Hepatic stellate cell (primary cell): Measurements from ENCODE around the gene SPINK6.

ENCODE experiments used
- DNase-seq: peaks from one replicate; pipeline ENCODE4 v3.0.0; 2011; ENCODE audit warnings: low spot score

SPINK6 gene, protein sequence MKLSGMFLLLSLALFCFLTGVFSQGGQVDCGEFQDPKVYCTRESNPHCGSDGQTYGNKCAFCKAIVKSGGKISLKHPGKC

DNA sequence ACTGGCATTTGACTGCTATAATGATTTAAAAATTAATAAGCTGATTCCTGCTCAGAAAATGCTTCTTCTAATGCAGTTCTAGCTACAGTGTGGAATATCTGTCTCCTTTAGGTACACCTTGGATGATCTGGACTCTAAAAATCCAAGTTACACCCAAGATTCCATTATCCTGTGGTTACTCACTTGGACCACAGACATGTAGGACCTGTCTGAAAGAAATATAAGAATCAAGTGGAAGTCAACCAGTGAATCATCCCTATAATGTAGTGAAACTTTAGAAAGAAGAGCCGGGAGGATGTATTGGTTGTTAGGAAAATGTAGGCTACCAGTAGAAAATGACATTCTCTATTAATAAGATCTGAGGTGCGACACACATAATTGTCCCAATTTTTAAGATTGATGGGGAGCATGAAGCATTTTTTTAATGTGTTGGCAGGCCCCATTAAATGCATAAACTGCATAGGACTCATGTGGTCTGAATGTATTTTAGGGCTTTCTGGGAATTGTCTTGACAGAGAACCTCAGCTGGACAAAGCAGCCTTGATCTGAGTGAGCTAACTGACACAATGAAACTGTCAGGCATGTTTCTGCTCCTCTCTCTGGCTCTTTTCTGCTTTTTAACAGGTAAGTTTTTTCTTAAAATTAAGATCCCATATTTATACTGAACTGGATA, at the start of gene SPINK6:
Gene SPINK6, plus strand, starts transcription at position 512 of the 673 bp plus-strand sequence. Its CDS starts 55 bp downstream, at position 567.
- no peak for DNase-seq

DNA sequence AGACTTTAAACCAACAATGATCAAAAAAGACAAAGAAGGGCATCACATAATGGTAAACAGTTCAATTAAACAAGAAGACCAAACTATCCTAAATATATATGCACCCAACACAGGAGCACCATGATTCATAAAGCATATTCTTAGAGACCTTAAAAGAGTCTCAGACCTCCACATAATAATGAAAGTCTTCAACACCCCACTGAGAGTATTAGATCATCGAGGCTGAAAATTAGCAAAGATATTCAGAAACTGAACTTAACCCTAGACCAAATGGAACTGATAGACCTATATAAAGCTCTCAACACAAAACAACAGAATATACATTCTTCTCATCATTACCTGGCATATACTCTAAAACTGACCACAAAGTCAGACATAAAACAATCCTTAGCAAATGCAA, 46.2 kb upstream of the SPINK6 start:
- DNase-seq, result no peak

DNA sequence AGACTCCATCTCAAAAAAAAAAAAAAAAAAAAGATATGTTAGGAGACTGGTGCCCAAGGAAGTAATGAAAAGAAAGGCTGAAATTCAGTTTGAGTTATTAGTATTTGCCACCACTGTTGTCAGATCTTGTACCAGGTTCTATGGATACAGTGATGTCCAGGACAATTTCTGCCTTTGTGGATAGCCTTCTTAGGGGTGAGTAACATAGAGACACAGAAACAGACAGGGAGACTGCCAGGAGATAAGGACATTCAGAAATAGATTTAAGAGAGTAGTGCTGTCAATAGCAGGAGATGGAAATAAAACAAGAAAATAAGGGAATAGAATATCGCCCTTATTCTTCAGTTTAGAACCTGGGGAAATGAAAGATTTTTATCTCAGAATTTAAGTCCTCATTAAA, 40.8 kb upstream of the SPINK6 start:
- DNase-seq, result no peak

DNA sequence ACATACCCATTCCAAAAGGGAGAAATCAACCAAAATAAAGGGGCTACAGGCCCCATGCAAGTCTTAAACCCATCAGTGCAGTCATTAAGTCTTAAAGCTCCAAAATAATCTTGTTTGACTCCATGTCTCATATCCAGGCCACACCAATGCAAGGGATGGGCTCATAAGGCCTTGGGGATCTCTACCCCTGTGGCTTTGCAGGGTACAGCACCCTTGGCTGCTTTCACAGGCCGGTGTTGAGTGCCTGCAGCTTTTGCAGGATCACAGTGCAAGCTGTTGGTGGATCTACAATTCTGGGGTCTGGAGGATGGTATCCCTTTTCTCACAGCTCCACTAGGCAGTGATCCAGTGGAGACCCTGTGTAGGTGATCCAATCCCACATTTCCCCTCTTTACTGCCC, 39.5 kb upstream of the SPINK6 start:
- no peak for DNase-seq

DNA sequence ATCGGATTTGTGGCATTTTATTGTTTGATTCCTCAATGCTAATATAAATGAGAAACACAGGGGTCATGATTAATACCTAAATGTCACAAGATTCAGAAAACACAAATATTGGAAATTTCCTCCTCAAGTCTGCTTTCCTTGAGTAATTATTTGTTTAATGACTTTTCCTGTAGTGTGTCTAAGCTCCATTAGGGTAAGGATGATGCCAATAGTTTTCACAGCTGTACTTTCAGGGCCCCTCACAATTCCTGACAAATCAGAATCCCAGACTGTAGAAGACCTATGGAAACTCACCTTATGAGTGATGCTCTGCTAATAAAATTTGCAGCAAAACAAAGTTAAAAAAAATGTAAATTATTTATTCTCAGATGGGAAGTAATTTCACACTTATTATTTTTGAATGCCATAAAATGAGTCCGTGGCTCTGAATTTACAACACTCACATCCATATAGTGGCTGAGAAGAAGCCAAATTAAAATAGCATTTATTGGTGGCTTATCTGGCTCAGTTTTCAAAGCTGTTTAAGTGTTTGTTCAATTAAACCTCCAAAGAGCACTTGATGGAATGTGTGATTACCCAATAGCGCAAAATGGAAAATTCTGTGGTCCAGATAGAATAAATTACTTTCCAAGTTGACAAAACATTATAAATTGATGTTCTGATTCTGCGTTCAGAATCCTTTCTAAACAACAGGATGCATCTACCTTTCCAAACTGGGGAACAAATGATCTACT, 36.1 kb upstream of the SPINK6 start:
- DNase-seq, result no peak

DNA sequence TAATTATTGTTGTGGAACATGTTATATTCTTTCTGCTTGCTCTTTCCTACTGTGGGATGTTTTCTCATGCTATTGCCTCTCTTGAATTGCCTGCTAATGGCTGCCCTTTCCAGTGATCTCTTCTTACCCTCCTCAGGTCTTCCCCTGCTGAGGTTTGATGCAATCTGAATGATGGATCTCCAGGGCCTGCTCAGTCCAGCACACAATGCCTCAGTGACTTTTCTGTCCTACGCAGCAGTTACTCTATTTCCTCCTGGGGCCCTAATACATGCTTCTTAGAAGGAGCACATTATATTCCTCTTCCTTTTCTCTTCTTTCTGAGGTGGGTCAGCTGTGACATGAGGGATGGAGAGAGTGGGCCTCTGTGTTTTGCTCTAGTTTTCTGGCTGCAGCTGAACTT, 34.6 kb upstream of the SPINK6 start, which contains the start of gene SPINK14:
Gene SPINK14, plus strand, starts transcription at position 301 of the 400 bp plus-strand sequence. CDS start 1,187 bp downstream, outside the sequence.
- no peak for DNase-seq

DNA sequence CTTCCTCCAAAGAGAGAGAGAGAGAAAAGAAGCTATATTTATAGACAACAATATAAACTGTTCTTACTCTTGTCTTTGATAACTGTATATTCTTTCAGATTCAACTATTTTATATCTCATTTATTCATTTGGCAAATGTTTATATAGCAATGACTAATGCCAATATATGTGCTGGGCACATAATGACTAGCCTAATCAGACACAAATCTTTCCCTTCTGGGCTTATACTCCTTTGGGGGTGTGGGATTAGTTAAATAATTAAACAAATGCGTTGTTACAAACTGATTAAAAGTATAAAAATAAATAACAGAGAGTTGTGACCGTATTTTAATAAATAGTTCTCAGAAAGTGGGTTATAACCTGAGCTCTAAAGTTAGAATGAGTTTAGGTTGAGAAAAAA, 30.5 kb upstream of the SPINK6 start:
- DNase-seq, result no peak

DNA sequence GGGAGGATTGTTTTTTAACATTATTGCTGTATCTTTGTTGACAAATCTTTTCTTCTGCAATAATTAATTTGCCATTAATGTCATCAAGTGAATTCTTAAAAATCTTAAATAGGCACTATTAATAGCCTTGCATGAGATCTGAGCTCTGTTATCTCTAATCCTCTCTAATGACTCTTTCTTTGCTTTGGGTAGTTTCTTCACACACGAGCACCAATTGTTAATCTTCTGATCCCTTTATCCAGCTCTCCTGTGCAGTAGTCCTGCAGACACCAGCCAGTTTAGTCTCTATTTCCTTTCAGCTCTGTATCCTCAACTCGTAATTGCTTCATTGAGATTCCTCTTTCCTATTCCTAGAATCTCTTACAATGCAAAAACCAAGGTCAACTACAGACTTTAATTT, 26.4 kb upstream of the SPINK6 start:
- no peak for DNase-seq

DNA sequence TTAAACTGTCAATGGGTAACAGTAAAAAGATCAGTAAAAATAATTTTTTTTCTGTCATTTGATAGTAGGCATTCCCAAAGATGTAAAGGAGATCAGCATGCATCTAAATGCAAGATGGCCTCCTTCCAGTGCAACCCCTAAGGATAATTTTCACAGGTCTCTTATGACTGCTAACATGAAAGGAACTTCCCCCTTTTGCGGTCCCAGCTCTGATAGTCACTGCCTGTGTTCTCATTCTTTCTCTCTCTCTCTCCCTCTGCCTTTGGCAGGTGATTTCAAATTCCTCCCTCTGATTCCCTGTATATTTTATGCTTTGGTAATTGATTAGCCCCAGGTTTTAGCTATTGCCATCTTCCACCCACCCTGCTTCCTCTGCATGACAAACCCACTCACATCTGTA, 25.6 kb upstream of the SPINK6 start:
- DNase-seq, result no peak

DNA sequence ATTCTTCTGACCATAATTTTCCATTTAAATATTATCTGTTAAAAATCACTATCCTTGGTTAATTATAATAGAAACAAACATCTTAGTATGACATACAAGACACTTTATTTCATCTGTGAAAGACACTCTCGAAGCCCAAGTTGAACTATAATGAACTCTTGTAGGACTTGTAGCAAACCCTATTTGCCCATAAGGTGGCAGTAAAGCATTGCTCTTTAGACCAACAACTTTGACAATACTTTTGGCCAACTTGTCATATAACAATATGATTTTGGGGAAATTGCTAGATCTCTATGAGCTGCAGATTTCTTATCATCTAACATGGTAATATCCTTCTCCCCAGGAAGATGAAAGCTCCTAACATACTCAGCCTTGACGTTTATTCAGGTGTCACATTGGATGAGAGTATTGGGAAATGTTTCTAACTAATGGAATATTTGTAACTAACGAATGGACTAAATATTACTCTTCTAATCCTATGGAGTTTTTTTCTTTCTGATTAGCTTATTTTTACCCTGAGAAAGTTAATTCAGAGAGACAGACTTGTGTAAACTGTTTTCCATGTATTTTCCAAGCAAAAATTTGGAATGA, 23.5 kb upstream of the SPINK6 start:
- DNase-seq, result no peak

DNA sequence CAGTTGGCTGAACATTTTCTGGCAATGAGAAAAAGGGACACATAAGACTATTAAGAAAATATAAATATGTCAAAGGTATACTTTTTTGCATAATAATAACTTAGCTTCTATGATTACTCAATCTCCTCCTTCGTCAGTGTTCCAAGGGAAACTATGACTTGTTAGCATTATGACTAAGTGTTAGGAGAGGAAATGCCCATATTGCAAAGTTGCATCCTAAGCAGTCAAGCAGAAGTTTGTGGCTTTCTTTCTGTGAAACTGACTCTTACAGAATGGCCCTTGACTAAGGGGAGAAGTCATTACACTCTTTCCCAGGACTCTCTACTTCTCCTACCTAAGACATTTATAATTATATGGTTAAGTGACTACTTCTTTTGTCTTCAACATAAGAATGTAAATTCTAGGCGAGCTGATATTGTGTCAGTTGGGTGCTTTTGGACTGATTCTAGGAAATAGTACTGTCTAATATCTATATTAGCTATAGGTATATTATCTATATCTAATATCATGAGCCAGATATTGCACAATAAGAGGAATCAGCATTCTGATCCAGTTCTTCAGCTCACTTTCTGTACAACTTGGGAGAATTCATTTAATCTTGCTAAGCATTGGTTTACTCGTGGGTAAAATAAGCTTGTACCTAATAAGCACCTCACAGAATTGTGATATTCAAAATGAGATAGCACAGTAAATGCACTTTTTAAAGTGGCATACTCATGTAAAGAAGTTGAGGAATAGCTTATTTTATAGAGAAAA, 16.4 kb upstream of the SPINK6 start:
- DNase-seq, result no peak

DNA sequence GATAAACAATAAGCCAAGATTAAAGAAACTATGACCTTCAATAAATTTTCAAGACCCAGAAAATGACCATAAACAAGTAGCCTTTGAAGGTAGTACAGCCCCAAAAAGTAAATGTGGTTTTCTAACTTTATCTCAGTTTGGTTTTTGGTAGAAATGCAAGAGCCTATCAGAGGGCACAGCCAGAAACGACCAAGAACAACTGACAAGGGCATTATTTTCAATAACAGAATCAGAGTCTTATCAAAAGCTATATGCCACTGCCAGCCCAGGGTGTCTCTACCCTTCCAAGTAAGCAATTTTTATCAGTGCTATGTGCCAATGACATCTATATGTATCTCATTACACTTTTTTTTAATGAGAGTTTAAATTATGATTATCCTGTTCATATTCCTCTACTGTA, 11.8 kb upstream of the SPINK6 start:
- DNase-seq, result no peak

DNA sequence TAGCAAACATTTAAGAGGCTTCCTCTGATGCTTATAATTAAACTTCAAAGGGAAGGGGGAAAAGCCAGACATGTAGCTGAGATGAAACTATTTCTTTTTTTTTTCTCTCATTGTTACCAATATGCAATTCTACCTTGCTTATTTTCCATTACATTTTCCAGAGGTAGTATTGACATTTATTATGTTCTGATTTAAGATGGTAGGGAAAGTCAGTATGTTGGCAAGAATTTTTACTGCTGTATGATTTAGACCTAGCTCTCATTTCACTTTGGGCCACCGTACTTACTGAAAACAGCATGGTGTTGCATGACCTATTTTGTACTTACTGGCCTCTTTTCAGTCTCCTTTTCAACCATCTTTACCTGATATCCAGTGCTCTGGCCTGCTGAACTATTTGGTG, 9.6 kb upstream of the SPINK6 start:
- DNase-seq, result no peak

DNA sequence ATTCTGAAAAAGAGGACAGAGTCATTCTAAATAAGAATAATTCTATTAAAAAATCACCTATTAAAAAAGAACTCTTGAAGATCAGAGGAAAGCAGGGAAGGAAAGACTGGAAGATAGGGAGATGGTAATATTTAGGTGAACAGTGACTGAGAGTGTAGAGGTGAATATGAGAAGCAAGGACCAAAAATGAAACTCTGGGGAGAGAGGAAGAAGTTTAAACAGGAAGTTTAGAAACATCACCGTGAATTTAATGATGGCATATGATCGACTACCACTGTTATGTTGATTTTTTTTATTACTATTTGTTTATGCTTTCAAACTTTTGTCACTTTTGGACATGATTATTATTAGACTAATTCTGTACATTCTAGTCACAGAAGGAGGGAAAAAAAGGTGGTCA, 1.7 kb upstream of the SPINK6 start:
- no peak for DNase-seq

DNA sequence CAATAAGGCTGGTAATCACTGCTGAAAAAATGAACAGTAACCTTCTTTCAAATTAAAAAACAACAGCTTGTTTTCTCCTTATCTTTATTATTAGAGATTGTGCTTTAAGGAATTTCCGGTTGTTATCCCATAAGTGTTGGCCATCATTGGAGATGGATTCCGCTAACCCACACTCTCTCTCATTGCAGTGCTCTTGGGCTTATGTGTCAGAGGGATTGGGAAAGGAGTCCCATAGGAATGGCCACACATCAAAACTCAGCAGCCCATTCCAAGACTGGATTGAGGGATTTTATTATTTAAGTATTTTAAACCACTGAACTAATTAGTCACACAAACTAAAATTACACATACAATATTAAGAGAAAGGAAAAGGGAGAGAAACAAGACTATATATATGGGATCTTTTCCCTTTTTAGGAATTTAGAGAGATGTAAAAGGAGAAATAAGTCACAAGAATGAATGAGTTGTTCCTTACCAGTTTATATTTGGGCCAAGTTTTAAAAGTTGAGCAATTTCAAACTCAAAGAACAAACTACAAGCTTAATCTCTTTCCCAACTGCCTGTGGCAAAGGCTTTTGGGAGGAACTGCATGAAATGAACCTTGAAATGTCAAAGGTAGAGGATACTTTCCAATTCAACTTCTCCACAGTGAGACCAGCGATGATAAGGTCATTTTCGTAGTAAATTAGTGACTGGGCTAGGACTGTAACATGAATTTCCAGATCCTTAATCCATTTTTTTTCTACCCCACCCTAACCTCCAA, 2.4 kb downstream of the SPINK6 start:
- DNase-seq, result no peak

DNA sequence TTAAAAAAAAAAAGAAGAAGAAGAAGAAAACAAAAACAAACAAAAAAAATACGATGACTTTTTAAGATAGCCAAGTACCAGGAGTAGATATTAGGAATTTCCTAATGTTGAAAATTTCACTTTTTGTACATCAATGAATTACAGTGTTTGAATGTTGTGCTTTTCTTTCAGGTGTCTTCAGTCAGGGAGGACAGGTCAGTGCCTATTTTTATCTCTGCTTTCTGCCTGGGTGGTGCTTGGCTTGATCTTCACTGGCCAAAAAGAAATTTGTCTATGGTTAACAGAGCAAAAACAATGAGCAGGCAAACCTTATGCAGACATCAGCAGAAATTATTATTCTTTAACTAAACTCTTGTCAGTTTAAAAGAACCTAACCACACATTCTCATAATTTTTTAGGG, 3.0 kb downstream of the SPINK6 start:
- no peak for DNase-seq

DNA sequence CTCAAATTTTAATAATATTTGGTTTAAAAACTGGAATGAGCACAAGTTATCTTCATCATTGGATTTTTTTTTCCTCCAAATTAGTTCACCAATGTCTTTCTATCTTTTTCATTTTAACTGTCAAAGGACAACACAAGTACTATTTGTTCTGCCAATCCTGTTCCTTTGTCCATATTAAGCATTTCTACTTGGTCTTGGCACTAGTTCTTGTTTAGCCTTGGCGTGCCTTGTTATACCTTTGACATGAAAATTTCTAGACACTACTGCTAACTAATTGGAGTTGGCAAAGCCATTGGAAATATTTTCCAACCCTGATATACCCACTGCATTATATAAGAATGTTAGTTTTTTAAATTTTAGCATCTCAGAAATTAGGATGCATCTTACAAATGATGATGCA, 3.8 kb downstream of the SPINK6 start:
- DNase-seq, result no peak

DNA sequence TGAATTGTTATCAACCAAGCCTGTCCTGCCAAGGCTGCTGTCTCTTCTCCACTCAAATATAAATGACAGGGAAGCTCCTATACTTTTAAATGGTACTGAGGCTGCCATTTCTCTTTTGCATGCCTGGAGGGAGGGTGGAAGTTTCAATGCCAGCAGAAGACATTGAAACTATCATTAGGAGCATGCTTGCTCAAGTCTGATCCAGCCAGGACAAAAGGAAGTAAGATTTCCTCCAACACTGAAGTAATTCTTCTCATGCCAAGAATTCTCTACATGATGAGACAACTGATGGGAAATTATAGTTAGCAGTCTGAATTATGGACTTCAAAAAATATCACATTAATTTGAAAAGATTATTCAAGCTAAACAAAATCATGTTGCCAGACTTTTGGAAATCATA, 5.4 kb downstream of the SPINK6 start:
- DNase-seq, result no peak

DNA sequence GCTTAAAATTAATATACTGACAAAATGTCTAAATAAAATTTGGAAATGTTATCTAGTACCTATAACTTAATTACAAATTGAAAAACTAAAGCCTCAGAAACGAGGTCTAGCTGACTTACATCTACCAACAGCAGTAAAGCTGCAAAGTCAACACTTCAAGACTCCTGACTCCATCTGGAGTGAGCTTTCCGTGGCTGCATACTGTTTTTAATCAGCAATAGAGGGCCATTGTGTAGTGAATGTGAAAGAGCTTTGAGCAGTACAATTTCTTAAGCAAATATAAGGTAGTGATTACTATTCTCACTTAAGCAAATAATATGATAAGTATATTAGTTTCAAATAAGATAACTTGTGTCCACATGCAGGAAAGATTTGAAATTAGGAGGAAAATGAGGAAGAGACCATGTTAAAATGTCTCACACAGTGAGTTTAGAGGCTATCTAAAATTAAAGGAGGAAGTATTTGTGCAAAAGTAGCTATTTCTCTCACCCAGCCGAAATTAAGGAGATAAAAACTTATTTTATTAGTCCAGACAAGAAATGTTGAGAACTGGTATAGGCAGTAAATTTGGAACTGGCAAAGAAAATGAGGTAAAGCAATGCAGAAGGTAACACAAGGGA, 6.4 kb downstream of the SPINK6 start:
- DNase-seq, result no peak

DNA sequence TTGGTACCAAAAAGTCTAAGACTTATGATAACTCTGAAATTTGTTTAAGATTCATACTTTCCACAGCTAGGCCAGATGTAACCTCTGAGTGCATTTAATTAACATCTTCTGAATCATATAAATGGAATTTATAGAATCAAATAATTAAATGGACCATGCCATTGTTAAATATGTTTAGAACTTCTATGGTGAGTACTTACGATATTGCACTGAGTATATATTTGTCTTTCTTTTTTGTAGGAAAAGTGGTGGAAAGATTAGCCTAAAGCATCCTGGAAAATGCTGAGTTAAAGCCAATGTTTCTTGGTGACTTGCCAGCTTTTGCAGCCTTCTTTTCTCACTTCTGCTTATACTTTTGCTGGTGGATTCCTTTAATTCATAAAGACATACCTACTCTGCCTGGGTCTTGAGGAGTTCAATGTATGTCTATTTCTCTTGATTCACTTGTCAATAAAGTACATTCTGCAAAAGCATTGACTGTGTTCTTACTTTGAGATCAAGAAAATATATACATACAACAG, 11.9 kb downstream of the SPINK6 start:
- DNase-seq, result no peak

DNA sequence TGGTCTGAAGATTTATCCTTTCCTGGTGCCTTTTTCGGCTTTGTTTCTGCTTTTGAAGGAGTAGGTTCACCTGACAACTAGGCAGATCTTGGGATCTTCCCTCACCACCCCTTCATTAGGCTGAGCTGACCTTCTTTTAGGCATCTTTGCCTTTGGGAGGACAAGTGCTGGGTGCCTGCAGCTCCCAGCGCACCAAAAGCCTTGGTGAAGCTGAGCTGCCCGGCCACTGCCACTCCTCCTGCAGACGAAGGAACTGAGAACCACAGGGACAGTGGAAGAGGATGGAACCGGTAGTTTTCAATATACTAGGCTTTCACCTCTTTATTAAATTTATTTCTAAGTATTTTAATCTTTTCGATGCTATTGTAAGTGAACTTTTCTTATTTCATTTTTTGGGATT, 18.7 kb downstream of the SPINK6 start:
- no peak for DNase-seq
